Inflammatory macrophage (primary cell): ENCODE data around the gene FTCD.
"Not testable (repeated sequence)": the region's sequence is repeated elsewhere in the genome, so short reads cannot be mapped to it uniquely, and the experiment has no call there.

Experiments used
- DNase-seq, 2 donors: peaks; one replicate each; pipeline ENCODE4 v3.0.0-alpha.2; 2020 to 2022
- total RNA-seq, 18 experiments: gene quantifications; one replicate each; lab custom pipeline; 2026; ENCODE audit warnings: mixed read lengths in 6 of 18, inconsistent platforms in 2 of 18; lab: John Stamatoyannopoulos, UW

Gene FTCD
- total RNA-seq: 0 to 0.16 (median 0) reads per million in 18 experiments

- DNase-seq: no peak
These were observed at the start of gene FTCD for GRCh38 chr21:46155514-46156377. Gene FTCD (minus strand): TSS chr21:46155579. CDS start chr21:46155523, 56 bp downstream.

GRCh38 chr21:46205166-46205565 is 49.8 kb upstream of the FTCD start:
- DNase-seq: no peak

- DNase-seq: no peak
These were observed 47.8 kb upstream of the FTCD start for GRCh38 chr21:46203203-46203600.

GRCh38 chr21:46202592-46203202 is 47.3 kb upstream of the FTCD start:
- DNase-seq: no peak

- not testable (repeated sequence) for DNase-seq
These were observed 45.8 kb upstream of the FTCD start for GRCh38 chr21:46200877-46201803.

GRCh38 chr21:46199436-46200373 is 44.3 kb upstream of the FTCD start:
- no peak for DNase-seq

GRCh38 chr21:46196733-46197132 is 41.4 kb upstream of the FTCD start:
- no peak for DNase-seq

GRCh38 chr21:46195595-46196195 is 40.3 kb upstream of the FTCD start:
- no peak for DNase-seq

- no peak for DNase-seq
These were observed 39.3 kb upstream of the FTCD start for GRCh38 chr21:46194374-46195334.

- DNase-seq: no peak
These were observed 38.5 kb upstream of the FTCD start for GRCh38 chr21:46193829-46194373.

GRCh38 chr21:46191686-46192575 is 36.6 kb upstream of the FTCD start:
- DNase-seq: no peak

GRCh38 chr21:46191257-46191685 is 35.9 kb upstream of the FTCD start:
- DNase-seq: peak; percentile 29 to 55

GRCh38 chr21:46190491-46191131 is 35.2 kb upstream of the FTCD start:
- no peak for DNase-seq

GRCh38 chr21:46189959-46190490 is 34.6 kb upstream of the FTCD start:
- no peak for DNase-seq

GRCh38 chr21:46189213-46189958 is 34.0 kb upstream of the FTCD start:
- DNase-seq: no peak

GRCh38 chr21:46188226-46189212 is 33.1 kb upstream of the FTCD start:
- DNase-seq: peak; percentile 49 to 69
